Superior temporal gyrus (tissue), 1 donor: Measurements from ENCODE around the gene ACTN4.
A peak's percentile ranks its signal among the peaks of the same experiment; 100 is the strongest.

Experiments
- DNase-seq: peaks from one replicate; pipeline ENCODE4 v3.0.0-alpha.2; 2016; ENCODE audit errors: extremely low spot score

ACTN4 gene

DNA sequence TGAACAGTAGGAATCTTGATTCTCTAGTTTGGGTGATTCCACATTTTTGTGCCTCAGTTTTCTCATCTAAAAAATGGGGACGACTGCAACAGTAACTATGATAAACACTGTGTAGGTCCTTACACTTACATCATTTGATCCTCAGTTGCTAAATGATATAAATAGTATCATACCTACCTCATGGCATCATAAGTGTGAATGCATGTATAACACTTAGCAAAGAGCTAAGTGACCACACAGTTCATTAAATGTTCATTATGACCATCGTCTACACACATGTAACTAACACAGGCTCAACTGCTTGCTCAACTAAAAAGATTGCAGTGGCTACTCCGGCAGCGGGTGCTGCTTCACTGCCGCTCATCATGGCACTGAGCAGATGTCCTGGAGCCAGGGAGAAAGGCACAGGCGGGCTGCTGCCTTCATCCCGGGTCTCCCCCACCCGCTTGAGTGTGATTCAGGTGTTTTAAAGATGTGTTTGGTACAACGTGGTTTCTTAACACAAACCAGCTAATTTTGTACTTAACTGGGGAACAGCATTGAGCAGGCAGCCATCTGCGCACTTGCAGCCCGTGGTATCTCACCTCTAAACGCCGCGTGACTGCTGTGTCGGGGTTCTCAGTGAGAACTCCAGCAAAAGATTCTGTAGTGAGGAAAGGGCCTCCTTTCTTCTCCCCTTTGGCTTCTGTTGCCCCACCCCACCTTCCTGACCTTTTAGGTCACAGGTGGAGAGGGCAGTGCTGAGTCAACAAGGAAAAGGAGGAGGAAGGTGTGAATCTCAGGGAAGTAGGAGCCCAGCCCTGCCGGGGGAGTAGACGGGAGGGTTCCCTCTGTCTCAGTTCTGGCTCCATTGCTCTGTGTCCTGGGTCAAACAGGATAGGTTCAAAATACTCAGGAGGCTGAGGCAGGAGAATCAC is 11.7 kb upstream of the ACTN4 start:
- peak; percentile 32 for DNase-seq

DNA sequence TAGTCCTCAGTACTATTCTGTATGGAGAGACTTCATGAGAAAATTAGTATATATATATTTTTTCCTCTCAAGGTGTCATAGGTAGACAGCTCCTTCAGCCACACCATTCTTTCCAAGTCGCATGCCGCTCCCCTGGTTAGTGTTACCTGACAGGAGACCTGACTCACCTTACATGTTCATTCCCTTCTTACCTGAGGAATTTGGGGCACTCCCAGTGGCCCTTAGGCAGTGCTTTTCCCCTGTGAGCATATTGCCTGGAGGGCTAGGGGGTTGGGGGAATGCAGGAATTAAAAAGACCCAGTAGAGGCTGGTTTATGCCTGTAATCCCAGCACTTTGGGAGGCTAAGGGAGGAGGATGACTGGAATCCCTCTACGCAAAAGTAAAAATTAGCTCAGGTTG is 9.0 kb upstream of the ACTN4 start:
- no peak for DNase-seq

GRCh38 chr19:38639679-38640078 is 7.8 kb upstream of the ACTN4 start:
- no peak for DNase-seq

DNA sequence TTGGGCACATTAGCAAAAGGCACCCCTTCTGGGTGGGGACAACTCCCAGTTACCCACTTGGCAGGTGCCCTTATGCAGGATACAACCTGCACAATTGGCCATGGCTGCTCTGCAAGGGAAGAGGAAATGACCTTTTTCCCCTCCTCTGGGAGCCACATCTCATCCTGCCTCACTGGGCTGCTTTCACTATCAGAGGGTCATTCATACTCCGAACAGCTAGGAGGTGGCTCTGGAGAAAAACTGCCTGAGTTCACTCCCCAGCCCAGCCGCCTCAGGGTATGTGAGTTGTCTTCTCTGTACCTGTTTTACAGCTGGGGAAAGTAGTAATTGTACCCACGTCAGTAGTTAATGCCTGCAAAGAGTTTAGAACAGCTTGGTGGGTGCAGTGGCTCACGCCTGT is 7.1 kb upstream of the ACTN4 start:
- DNase-seq = no peak

DNA sequence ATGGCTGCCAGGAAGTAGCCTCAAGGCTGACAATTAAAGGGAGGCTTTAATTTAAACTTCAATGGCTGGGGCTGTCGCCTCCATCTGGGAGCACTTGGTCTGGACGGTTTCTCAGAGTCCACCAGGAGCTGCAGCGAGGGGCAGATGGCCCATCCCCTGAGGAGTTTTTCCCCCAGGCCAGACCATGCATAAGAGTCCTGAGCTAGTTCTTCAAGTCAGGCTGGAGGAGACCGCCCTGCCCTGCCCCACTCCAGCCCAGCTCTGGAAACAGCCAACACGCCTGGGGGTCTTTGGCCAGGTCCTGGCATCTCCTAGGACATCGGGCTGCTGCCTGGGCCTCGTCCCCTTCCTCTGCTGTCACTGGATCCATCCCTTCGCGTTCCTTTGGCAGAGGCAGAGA is 5.3 kb upstream of the ACTN4 start:
- DNase-seq = no peak

GRCh38 chr19:38644719-38645118 is 2.7 kb upstream of the ACTN4 start:
- DNase-seq = no peak

GRCh38 chr19:38647966-38648768 is 718 bp downstream of the ACTN4 start:
- peak; percentile 17 for DNase-seq

- DNase-seq = peak; percentile 14
These were observed 1.4 kb downstream of the ACTN4 start for GRCh38 chr19:38648769-38649304.

DNA sequence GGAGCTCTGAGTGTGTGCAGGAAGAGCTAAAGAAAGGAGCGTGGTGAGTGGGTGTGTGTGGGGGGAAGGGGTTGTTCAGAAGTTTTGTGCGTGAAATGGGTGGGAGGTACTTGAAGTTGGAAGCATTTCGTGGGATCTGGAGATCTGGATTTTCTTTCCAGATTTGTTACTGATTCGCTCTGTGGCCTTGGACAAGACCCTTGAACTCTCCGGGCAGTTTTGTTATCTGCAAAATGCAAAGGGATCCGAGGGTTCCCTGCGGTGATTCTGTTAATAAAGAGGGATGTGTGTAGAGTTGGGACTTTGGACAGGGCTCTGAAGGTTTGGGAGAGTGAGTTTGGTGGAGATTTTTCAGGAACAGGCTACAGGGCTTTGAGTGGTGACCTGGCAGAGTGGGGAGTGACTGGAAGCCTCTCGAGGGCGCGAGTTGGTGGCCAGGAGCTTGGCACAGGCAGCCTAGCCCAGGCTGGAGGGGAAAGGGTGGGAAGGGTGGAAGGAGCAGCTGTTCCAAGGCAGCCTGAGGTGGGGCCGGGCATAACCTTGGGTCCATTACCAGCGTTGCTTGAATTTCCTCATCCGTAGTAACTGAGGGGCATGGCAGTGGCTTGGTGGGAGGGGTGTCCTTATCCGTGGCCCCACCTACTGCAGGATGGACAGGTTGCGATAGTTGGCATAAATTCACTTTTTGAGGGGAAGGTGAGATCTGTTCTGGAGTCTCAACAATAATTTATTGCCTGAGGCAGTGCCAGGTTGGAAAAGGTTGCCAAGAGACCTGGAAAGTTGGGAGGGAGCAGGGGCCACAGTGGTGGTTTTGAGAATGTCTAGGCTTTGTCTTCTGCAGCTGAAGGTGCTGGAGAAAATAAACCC is 2.1 kb downstream of the ACTN4 start:
- DNase-seq = no peak

DNA sequence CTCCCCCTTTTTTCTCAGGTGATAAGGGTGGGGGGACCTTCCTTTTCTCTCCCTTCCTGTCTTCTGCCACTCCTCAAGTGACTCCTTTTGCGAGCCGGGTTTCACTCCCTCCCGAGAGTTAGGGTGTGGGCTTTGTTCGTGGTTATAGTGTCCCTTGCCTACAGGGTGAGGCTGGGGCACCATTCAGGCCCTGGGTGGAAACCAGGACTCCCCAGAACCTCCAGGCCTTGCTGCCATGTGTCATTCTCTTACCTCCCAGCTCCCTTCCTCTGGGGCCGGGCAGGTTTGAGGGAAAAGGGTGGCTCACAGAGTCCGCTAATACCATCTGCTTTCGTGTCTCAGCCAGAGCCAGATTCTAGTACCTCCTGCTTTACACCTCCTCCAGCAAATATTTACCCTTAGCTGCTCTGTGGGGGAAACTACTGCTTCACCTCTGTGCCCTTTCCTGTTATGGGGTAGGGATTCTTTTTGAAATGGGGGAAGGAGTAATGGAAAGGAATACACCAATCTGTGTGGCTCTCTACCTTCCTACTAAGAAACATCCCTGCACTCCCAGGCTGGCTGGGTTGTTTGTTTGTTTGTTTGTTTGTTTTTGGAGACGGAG is 2.8 kb downstream of the ACTN4 start:
- DNase-seq = no peak

GRCh38 chr19:38650911-38651584 is 3.6 kb downstream of the ACTN4 start:
- no peak for DNase-seq

GRCh38 chr19:38653028-38653571 is 5.7 kb downstream of the ACTN4 start:
- peak; percentile 50 for DNase-seq

DNA sequence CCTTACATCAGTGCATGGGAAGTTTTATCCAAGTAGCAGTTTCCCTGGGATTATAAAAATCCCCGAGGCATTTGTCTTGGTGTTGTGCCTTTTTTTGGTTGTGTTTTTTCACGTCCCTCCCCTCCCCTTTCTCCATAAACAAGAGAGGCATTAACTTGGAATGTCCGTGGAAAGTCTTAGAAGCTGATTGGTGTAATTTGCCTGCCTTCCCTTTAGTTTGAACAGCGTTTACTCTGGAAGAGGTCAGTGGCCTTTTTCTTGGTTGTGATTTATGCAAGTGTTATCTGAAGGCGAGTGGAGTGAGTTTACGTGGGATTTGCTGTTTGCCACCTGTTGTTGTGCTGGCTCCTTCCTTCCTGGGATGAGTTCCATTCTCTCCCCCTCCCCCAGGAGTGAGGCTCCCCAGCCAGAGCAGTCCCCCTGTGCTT is 7.2 kb downstream of the ACTN4 start:
- DNase-seq = peak; percentile 30

DNA sequence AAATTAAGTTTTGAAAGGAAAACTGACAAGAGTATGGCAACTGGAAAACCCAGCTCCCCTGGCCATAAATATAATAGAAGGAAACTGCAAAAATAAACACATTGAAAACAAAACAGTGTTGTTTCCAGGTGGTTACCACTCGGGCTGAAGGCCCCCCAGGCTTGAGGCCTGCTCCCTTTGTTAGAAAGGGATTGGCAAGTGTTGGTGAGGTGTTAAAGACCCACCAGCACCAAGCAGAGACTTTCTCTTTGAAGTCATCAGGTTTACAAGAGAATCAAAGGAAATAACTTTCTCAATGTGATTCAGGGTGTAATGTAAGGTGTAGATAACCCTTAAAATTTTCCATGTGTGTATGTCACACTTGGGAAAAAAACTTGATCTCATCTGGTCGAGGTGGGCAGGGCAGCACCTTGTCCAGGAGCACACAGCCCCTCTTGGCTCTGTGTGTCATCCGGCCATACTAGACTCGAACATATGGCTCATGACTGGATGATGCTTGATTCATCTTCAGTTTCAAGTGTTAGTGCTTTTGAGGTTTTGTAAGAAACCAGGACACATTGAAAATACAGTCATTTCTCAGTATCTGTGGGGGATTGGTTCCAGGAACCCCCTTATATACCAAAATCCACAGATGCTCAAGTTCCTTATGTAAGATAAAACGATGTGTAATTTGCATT is 7.8 kb downstream of the ACTN4 start:
- DNase-seq = no peak

DNA sequence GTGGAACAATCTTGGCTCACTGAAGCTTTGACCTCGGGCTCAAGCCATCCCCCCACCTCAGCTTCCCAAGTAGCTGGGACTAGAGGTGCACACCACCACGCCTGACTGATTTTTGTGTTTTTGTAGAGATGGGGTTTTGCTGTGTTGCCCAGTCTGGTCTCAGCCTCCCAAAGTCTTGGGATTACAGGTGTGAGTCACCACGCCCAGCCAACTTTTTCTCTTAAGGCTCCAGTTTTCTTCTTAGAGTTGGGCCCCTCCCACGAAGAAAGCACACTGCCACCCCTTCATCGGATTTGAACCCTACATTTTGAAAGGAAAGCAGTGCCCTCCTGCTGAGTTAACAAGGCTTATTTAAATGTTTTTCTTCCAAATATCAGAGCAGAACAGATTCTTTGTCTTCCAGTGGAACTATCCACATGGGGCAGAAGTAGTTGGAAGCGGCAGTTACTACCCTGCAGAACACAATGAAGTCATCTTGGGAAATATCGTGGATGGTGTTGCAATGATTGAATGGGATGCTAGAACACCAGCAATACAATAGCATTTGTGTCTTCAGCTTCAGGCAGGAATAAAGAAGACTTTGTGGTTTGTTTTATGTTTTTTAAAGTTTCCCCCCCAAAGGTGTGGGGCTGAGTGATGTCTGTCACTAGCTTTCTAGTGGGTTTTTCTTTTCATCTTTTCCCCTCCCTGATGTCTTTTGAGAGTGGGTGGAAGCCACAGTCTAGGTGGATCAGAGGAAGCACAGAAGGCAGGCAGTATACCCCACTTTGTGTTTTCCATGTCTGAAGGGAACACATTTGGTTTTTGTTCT is 8.9 kb downstream of the ACTN4 start:
- DNase-seq = peak; percentile 87

DNA sequence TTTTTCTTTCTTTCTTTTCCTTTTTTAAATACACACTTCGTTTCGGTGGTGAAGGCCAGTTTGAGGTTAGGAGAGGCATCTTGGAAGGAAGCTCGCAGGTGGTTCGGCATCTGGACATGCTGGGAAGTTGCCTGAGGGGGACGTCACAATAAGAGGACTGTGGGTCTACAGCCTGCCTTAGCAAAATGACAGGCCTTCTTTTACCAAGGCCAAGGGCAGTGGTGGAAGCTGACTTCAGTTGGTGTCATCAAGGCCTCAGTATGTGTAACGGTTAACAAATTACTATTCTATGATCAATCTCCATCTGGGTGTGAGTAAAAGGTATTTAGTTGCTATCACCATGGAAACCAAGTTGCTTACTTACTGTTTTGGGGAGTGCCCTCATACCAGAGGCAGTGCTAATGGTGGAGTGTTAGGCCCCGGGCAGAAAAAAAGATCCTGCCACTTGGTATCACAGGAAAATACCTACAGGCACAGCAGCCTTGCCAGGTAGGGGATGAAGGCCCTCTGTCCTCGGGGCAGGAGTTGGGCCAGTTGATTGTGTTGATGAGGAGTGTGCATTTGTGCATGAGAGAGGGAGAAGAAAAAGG is 10.3 kb downstream of the ACTN4 start:
- DNase-seq = peak; percentile 35

GRCh38 chr19:38658462-38659306 is 11.2 kb downstream of the ACTN4 start:
- DNase-seq = peak; percentile 76
